ENCODE results near the gene YIF1A.

DNA sequence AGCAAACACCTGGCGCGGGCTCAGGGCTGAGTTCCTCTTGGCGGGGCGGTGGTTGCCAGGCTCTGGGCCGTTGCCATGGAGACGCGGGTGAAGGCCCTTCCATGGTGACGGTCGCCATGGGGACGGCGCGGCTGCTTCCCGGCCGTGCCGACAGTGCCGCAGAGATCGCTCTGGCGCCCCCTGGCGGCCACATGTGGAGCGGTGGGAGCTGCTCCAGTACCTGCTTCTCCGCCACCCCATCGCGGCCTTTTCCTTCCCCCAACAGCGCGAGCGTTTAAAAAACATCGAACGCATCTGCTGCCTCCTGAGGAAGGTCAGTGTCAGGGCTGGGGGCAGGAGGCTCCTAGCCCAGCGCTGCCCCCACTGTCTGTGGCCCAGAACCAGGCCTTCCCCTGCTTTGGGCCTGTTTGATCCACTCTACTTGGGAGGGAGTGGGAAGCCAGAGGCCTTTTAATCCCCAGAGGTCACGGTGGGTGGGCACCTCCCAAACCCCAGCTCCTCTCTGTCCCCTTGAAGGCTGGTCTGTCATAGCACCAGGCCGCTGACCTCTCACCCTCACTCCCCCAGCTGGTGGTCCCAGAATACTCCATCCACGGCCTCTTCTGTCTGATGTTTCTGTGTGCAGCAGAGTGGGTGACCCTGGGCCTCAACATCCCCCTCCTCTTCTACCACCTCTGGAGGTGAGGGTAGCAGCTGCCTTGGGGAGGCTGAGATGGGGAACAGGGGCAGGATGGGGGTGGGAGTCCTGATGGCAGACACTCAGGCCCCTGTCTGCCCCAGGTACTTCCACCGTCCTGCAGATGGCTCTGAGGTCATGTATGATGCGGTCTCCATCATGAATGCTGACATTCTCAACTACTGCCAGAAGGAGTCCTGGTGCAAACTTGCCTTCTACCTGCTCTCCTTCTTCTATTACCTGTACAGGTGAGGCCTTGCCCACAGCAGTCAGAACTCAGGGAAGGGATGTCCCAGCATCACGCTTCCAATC is 6.2 kb downstream of the YIF1A start:
- TF ChIP-seq CTCF (IDR thresholded peaks at IDR 0.05) (peak; percentile 87 to 99 (median 96)), POLR2A (IDR thresholded peaks at IDR 0.05) (no peak)
